Fibroblast of skin of right quadriceps (primary cell): ENCODE measurements around the gene SNAP23.

Experiments
- DNase-seq: peaks from one replicate; pipeline ENCODE4 v3.0.0-alpha.2; 2013

SNAP23 gene

GRCh38 chr15:42575188-42576039, 80.0 kb downstream of the SNAP23 start, which contains the start of gene STARD9:
TSS of gene STARD9 (plus strand) at chr15:42575606. CDS start at chr15:42575716, 110 bp downstream.
- peak; percentile 99 for DNase-seq

- no peak for DNase-seq
These were observed 80.7 kb downstream of the SNAP23 start for GRCh38 chr15:42576040-42576594.

GRCh38 chr15:42576776-42577175, 81.3 kb downstream of the SNAP23 start:
- no peak for DNase-seq

- DNase-seq: peak; percentile 57
These were observed 82.1 kb downstream of the SNAP23 start for GRCh38 chr15:42577514-42578031.

GRCh38 chr15:42578984-42579537, 83.6 kb downstream of the SNAP23 start:
- no peak for DNase-seq

- DNase-seq: peak; percentile 71
These were observed 85.9 kb downstream of the SNAP23 start for GRCh38 chr15:42581272-42581730.
